Activated CD4-positive, alpha-beta T cell treated with anti-CD3 and anti-CD28 coated beads, Interleukin-2, amount 50 U/mL, for 1 hour (primary cell): ENCODE measurements around the gene FOXK2.
"Not testable (repeated sequence)": the region's sequence is repeated elsewhere in the genome, so short reads cannot be mapped to it uniquely, and the experiment has no call there.

Experiments
- DNase-seq: peaks from one replicate; pipeline ENCODE4 v3.0.0-alpha.2; 2020

FOXK2 gene

DNA sequence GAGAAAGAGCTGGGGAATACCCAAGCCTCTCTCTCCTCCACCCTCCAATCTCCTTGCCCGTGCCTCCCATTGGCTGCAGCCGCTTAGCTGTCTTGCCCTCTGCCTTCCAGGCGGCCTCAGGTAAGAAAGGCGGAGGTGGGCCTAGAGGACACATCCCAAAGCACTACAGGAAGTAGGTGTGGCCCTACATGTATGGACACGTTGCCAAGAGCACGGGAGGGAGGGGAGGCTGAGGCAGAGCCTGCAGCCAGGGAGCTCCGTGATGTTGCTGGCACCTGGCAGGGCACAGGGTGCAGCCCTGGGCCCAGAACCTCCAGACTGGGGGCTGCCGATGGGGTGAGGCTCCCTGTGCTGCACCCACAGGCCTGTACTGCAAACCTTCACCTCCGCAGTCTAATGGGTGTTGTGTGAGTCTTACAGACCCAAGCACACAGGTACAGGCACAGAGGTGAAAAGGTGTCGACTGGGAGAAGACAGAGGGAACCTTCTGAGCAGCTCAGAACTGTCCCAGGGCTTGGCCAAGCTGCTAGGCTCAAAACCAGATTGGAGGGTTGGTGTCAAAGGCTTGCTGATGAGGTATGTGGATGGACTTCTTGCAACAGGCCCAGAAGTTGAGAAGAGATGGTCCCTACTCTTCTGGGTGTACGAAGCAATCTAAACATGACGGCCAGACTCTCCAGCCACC is 23.5 kb upstream of the FOXK2 start:
- no peak for DNase-seq

DNA sequence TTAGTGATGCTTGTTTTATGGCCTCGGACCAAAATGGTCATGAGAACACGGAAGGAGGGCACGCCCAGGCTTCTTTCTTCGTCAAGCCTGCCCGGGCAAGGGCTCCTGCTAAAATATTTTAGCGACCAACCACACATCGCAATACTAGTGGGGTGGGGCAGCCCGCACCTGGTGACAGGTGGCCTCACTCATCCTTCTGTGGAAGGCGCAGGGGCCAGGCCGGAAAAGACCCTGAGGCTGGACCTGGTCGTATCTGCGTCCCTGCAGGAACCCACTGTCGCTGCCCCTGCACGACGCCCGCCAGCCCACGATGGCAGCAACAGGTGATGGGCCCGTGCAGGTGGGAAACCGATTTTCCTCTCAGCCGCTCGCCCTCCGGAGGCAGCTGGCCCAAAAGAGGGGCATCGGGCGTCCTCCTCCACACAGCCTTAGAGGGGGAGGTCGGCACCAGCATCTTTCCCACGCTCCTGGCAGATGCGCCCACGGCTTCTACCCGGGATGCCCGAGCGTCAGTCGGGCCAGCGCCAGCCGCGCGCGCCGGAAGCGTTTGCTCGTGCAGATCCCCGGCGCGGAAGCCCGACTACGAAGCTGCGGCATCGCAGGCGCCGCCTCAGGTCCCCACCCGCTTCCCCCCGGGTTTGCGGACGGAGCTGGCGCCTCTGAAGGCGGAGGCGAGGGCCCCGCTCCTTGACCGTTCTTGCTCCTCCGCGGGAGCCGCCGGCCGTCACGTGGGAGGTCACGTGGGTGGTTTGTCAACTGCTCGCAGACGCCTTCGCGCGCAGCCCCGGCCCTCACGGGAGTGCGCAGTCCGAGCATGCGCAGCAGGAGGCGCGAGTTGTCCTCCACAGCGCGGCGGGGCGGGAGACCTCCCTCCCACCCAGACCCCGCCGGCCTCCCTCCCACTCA is 22.8 kb upstream of the FOXK2 start:
- DNase-seq, result peak; percentile 83

DNA sequence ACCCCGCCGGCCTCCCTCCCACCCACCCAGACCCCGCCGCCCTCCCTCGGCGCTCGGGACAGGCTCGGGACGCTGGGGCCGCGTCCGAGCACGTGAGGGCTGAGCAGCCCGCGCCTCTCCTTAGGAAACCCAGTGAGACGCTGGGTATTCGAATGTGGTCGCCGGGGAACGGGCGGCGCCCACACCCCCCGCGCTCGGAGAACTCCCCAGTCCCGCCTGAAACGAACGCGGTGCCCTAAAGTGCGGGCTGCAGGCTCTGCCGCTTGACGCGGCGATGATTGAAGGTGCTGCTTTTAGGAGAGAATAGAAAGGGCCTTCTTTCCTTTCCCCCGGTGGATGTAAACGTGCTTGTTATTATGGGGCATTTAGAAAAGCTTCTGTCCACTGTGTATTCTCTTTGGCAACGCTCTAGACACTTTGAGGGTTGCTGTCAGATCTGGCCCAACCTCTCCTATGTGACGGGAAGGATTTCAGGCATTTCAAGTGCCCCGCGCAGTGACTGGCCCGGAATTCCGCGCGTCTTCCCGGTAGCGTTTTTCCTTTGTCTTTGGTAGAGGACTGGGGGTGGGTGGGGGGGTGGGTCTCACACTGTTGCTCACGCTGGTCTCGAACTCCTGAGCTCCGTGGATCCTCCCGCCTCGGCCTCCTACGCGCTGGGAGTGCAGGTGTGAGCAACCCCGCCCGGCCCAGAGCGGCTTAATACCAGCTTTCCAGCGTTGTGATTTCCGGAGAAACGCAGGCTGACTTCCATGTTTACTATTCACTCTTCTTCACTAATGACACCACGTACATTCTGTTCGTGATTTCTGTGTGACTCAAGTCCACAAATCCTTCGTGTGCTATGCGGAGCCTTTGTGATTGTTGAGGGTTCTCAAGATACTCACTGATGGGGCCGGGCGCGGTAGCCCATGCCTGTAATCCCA is 21.8 kb upstream of the FOXK2 start:
- peak; percentile 27 for DNase-seq

DNA sequence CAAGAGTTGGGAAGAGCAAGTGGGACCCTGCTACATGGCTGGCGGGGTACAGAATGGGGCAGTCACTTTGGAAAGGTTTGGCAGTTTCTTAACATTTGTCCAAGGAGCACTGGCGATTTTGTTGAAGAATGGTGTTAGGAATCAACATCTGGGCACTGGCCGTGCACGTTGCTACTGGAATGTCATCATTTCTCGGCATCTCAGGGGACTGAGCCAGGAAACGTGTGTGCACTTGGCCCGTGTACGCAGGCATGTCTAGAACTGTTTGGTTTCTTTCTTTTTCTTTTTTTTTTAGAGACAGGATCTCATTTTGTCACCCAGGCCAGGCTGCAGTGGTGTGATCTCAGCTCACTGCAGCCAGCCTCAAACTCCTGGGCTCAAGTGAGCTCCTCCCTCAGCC is 17.3 kb upstream of the FOXK2 start:
- no peak for DNase-seq

DNA sequence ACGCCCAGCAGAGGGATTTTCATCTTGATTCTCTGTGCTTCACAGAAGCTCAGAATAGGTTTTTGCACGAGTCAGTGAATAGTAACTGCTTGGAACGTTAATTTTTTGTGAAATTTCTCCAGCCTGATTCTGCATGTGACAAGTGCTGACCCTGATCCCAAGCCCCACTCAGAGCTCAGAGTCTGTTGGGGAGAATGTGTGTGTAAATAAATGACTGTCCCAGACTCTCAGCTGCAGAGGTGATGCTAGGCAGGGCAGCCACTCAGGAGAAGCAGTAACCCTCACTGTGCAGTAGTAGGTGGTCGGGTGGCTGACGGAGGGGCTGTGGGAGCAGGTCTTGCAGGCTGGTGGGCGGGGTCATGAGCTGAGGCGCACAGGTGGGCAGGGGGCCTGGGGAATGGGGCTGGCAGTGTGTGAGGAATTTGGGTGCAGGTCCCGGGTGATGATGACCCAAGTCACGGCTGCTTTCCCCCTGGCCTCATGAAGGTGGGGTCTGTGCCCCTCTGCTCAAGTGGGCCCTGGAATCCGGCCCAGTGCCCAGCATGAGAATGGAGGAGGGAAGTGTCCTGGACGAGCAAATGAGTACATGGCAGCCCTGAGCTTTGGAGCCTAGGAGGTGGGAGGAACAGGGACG is 16.3 kb upstream of the FOXK2 start:
- DNase-seq, result no peak

DNA sequence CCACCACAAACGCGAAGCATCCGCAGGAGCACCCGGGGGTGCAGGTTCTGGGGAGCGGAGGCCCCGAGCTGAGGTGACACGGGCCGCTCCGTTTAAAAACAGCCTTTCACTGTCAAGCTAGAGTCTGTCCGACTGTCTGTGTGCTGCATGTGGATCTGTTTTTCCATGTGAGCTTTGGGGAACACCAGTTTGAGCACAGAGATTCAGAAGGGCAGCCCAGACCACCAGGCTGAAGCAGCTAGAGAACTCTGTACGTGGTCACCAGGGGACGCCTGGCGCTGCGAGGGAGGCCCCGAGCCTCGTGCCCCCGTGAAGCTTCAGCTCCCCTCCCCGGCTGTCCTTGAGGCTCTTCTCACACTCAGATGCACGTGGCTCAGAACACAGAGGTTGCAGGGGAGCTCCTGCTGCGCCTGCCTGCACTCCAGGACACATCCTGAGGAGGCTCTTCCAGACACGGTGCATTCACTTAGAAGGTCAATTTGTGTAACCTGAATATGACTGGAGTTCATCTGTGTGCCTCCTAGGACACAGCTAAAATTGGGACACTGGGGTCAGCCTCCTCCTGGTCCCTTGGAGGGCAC is 15.7 kb upstream of the FOXK2 start:
- DNase-seq, result no peak

DNA sequence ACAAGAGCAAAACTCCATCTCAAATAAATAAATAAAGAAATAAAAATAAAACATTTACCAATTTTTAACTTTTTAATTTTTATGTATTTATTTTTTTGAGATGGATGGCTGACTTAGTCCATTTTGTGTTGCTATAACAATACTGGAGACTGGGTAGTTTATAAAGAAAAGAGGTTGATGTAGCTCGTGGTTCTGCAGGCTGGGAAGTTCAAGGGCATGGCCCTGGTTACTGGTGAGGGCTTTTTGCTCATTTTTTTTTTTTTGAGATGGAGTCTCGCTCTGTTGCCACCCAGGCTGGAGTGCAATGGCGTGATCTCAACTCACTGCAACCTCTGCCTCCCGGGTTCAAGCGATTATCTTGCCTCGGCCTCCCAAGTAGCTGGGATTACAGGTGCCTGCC is 14.2 kb upstream of the FOXK2 start:
- no peak for DNase-seq

DNA sequence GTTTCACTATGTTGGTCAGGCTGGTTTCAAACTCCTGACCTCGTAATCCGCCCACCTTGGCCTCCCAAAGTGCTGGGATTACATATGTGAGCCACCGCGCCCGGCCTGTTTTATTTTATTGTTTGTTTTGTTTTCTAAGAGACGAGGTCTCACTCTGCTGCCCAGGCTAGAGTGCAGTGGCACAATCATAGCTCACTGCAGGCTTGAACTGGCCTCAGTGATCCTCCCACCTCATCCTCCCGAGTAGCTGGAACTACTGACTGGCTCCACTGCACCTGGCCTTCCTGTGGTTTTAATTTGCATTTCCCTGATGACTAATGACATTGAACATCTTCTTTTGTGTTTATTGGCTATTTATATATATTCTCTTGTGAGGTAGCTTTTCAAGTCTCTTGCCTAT is 13.1 kb upstream of the FOXK2 start:
- not testable (repeated sequence) for DNase-seq

DNA sequence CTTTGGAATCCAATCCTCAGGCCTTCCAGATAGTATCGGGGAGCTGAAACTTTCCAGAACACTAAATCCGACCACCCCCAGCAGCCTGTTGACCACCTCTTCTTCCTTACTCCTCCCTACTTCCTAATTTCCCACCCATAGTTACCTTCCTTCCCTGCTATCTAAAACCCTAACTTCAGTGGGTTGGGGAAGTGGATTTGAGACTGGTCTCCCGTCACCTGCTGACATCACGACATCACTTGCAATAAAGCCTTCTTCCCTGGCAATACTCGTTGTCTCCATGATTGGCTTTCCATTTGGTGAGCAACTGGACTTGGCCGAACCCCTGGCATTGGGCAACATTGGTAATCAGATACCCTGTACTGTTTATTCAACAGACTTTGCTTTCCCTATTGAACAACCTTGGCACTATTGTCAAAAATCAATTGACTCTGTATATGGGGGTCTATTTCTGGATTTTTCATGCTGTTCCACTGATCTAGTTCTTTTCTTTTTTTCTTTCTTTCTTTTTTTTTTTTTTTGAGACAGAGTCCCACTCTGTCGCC is 11.8 kb upstream of the FOXK2 start:
- DNase-seq, result no peak

DNA sequence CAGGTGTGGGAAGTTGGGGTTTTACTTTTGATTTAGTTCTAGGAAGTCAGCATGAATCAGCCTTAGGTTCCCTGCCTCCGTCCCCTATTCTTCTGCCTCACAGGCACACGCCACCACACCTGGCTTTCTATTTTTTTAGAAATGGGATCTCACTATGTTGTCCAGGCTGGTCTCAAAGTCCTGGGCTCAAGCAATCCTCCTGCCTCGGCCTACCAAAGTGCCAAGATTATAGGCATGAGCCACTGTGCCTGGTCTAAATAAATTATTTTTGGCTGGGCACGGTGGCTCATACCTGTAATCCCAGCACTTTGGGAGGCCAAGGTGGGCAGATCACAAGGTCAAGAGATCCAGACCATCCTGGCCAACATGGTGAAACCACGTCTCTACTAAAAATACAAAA is 7.9 kb upstream of the FOXK2 start:
- not testable (repeated sequence) for DNase-seq

DNA sequence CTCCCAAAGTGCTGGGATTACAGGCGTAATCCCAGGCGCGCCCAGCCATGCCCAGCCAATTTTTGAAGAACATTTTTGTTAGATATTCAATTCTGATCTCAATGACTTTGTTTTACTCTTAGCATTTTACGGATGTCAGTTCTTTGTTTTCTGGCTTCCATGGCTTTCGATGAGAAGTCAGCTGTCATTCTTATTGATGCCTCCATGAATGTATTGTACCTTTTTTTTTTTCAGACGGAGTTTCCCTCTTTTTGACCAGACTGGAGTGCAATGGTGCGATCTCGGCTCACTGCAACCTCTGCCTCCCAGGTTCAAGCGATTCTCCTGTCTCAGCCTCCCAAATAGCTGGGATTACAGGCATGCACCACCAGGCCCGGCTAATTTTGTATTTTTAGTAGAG is 5.7 kb upstream of the FOXK2 start:
- not testable (repeated sequence) for DNase-seq

DNA sequence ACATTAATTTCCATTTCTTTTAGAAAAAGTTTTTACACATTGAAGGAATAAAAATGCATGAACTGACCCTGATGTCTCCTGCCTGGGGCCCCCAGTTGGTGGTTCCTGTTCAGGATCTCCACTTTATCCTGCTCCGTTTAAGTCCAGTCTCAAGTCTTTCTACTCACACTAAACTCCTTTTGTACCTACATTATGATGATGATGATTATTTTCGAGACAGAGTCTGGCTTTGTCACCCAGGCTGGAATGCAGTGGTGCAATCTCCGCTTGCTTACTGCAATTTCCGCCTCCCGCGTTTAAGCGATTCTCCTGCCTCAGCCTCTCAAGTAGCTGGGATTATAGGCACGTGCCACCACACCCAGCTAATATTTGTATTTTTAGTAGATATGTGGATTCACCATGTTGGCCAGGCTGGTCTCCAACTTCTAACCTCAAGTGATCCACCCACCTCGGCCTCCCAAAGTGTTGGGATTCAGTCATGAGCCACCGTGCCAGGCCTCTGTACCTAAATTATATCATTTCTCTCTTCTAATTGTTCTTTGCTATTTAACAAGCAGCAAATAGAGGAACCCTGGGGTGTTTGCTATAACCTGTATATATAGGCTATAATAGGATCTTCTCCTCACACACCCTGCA is 2.2 kb upstream of the FOXK2 start:
- no peak for DNase-seq

DNA sequence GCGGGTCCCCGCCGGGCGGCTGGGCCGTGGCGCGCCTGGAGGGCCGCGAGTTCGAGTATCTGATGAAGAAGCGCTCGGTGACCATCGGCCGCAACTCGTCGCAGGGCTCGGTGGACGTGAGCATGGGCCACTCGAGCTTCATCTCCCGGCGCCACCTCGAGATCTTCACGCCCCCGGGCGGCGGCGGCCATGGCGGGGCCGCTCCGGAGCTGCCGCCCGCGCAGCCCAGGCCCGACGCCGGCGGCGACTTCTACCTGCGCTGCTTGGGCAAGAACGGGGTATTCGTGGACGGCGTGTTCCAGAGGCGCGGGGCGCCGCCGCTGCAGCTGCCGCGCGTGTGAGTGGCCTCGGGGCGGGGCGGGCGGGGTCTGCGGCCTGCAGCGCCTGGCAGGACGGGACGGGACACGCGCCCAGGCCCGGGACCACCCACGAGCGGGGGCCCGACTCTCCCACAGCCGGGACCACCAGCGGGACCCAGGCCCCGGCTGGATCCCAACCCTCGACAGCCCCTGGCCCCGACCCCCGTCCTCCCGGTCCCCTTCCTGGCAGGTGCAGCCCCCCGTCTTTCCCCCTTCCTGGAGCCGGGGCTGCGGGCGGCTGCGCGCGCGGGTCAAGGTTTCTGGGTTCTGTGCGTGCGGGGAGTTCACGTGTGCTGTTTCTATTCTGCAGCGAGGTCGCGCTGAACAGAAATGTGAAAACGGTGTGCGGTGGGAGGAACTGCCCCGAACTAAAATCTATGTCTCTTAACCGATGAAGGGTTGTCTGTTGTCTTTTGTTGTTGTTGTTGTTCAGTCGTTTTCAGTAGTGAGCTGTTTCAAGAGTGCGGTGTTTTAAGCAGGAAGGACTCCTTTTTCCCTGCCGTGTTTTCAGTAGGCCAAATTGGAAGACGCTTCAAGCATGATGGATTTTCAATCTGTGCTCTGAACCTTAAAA is 705 bp downstream of the FOXK2 start:
- peak; percentile 33 for DNase-seq

DNA sequence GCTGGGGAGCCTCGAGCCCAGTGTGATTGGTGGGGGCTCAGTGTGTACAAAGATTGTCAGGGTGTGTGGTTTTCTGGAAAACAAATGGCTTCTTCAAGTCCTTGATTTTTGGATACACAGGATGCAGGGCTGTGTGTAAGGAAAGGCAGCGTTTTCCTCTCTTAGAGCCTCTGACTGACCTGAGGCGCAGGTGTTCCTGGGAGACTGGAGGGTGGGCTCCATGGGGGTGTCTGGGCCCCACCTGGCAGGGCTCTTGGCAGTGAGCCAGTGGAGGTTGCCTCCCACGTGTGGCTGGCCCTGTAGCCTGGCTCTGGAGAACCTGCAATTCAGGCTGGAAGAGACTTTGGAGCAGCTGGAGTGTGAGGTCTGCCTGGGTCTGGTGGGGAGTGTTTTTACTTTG is 5.0 kb downstream of the FOXK2 start:
- no peak for DNase-seq

DNA sequence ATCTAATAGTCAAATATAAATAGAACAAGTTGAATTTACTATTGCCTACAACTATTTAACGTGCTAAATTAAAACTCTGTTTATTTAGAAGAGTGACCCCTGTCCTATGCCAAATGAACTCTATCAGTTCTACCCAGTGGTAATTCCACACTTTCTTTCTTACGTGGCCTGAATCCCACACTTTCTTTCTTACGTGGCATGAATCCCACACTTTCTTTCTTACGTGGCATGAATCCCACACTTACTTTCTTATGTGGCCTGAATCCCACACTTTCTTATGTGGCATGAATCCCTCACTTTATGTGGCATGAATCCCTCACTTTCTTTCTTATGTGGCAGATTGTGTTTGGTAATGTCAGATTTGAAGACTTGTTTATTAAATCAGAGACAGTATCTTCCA is 6.2 kb downstream of the FOXK2 start:
- DNase-seq, result no peak

DNA sequence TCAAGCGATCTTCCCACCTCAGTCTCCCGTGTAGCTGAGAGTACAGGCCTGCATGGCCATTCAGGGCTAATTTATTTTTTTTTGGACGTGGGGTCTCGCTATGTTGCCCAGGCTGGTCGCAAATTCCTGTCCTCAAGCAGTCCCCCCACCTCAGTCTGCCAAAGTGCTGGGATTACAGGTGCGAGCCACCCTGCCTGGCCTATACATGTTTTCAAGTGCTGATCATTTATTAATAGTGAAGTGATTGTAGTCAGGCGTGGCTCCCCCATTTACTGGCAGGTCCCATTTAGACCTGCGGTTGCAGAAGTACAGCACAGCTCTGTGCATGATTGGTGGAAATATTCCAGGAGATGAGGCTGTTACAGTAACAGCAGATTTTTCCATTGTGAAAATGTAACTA is 8.4 kb downstream of the FOXK2 start:
- DNase-seq, result no peak

DNA sequence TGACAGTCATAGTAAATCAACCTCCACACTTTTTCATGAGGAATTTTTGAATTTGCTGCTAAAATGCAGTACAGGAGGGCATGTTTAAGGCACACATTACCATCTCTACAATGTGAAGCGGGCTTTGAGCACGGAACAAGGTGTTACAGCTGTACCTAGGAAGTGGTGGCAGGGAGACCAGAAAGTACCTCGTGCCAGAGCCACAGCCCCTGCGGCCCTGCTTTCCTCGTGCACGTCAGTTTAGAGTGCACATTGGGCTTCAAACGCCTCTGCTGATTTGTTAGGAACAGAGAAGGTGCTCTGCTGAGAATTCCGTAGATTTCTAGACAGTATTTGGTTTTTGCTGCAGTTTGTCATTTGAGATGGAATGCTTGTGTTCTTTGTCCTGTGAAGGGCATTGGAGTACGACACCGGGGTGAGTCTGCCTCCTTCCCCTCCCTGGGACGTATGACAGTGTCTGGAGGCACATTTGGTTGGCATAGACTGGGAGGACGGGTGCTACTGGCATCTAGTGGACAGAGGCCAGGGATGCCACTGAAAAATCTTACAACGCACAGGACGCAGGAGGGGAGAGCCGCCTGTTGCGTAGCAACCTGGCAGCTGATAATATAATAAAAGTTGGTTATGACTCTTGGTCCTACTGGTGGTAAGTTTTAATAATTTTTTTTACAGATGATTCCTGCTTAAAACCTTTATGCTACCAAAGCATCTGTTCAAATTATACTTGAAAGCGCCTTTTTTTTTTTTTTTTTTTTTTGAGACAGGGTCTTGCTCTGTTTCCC is 9.1 kb downstream of the FOXK2 start:
- no peak for DNase-seq

DNA sequence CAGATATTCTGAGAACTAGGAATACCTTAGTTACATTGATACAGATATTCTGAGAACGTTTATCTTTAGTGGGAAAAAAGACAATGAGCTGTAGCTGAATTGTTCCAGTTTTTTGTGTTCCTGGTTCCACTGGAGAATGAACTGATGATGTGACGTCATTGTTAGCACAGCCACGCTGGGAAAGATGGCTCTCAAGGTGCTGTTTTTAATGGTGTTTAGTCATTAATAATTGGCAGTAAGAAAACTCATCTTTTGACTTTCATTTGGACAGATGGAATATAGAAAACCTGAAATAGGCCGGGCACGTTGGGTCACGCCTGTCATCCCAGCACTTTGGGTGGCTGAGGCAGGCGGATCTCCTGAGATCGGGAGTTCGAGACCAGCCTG is 10.4 kb downstream of the FOXK2 start:
- no peak for DNase-seq

DNA sequence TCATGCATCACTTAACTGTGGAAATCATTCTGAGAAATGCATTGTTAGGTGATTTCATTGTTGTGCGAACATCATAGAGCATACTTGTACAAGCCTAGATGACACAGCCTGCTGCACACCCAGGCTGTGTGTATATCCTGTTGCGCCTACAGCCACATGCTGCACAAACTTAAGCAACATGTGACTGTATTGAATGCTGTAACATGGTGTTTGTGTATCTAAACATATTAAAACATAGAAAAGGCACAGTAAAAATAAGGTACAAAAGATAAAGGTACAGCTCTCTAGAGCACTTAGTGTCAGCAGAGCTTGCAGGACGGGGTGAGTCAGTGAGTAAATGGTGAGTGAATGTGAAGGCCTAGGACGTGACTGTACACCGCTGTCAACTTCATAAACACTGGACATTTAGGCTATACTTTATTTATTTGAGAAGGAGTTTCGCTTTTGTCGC is 11.9 kb downstream of the FOXK2 start:
- no peak for DNase-seq

DNA sequence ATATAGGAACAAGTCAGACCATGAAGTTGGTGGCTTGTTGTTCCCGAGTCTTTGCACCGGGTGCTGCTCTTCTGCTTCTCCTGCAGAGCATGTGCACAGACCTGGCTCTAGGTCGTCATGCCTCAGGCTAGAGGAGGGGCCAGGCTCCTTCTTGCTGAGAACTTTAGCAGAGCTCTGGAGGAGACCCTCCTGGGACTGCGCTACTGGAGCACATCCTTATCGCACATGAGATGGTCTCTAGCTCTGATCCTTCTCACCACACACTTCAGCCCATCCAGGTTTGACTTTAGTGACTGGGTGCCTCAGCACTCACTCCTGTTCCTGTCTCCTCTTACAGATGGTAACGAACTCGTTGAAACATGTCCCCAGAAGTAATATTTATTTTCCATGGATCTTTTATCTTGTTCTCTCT is 14.9 kb downstream of the FOXK2 start:
- no peak for DNase-seq
